Central memory CD8-positive, alpha-beta T cell (primary cell): Measurements from ENCODE around the gene METTL1.

Experiments
- ATAC-seq: fragments of 150-1000 bp; cut with Tn5 transposase; replicated peaks from 2 replicates; pipeline ENCODE4 v1.10.0; 2022; ENCODE audit warnings: mild to moderate bottlenecking, moderate FRiP score, moderate number of reproducible peaks; ENCODE audit not compliant: poor library complexity, severe bottlenecking; ENCODE audit errors: extremely low read depth
- DNase-seq, 2 donors: peaks; one replicate each; pipeline ENCODE4 v3.0.0; 2021; ENCODE audit warnings: low spot score in 2 of 2
- H3K27ac Mint-ChIP-seq: one replicate; pipeline ENCODE4 v1.8.0; 2022; ENCODE audit warnings: low read depth, mild to moderate bottlenecking, moderate library complexity, mixed read lengths
- H3K27me3 Mint-ChIP-seq: one replicate; pipeline ENCODE4 v1.8.0; 2022; ENCODE audit warnings: mixed read lengths
- H3K36me3 Mint-ChIP-seq: one replicate; pipeline ENCODE4 v1.8.0; 2022; ENCODE audit warnings: mild to moderate bottlenecking, moderate library complexity, mixed read lengths; ENCODE audit not compliant: insufficient read depth
- H3K4me1 Mint-ChIP-seq: one replicate; pipeline ENCODE4 v1.8.0; 2022; ENCODE audit warnings: mixed read lengths
- H3K4me3 Mint-ChIP-seq: one replicate; pipeline ENCODE4 v1.8.0; 2022; ENCODE audit warnings: mild to moderate bottlenecking, moderate library complexity, mixed read lengths
- H3K9me3 Mint-ChIP-seq: one replicate; pipeline ENCODE4 v1.8.0; 2022; ENCODE audit warnings: mixed read lengths

The METTL1 gene

DNA sequence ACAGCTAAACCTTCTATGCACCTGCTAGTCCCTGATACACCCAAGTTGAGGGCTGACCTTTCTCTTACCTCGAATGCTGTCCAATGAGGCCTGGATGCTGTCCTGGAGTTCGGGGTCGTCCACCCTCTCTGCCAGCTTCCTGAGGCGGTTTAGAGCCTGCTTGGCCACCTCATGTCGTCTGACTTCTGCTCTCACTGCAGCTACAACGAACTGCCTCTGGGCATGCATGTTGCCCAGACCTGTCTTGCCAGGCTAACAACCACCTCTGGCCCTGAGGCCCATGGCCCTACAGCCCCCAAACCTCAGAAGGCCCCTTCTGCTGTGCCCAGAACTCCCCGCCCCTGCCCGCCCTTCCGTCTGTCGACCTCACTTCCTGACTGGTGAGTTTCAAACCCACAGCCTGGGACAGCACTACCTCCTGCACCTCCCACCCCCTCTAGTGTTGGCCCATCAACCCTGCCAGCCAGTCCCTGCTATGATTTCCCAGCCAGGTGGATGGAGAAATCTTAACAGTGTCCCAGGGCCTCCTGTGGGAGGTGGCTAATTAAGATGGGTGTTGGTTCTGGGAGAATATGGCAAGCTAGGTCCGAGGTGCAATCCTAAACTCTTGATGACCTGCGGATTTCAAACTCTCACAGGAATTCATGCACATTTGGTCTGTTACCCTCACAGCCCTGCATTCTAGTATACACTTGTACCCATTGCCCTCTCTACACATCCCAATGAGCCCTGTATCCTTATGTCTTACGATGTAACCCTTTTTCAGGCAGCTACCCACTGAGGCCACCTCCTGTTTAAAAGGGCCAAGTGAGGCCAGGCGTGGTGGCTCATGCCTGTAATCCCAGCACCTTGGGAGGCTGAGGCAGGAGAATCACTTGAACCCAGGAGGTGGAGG is 29.8 kb downstream of the METTL1 start:
- ATAC-seq = peak; percentile 52
- Mint-ChIP-seq H3K4me3 (peak overlapping the region; percentile 83), H3K27ac (peak overlapping the region; percentile 88), H3K9me3 (no peaks in the 10 kb centered on the region), H3K27me3 (no peaks in the 10 kb centered on the region), H3K4me1 (peaks cover 59% of the 10 kb centered on the region), H3K36me3 (peaks cover 35% of the 10 kb centered on the region)
- DNase-seq = peak; percentile 54 to 64

DNA sequence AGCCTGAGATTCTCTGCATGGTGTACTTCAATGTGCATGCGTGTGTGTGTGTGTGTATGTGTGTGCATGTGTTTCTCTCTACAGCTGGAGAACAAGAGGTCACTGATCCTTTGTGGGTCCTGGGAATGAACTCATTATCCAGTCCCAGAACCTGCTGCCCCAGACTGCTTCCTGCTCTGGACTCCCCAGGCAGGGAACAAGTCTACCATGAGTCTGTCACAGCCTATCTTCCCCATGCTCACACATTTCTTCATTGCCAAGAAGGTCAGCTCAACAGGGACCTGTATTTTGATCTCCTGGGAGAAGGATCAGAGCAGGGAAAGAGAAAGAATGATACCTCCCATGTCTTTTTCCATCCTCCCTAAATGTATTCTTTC is 30.5 kb downstream of the METTL1 start:
- ATAC-seq (no peak), DNase-seq (no peak)
- no peaks in the 10 kb centered on the region for H3K9me3 Mint-ChIP-seq
- H3K27ac Mint-ChIP-seq = peak overlapping the region; percentile 88
- H3K4me1 Mint-ChIP-seq = peaks cover 63% of the 10 kb centered on the region
- H3K4me3 Mint-ChIP-seq = peak overlapping the region; percentile 83
- H3K36me3 Mint-ChIP-seq = peaks cover 32% of the 10 kb centered on the region
- H3K27me3 Mint-ChIP-seq = no peaks in the 10 kb centered on the region

DNA sequence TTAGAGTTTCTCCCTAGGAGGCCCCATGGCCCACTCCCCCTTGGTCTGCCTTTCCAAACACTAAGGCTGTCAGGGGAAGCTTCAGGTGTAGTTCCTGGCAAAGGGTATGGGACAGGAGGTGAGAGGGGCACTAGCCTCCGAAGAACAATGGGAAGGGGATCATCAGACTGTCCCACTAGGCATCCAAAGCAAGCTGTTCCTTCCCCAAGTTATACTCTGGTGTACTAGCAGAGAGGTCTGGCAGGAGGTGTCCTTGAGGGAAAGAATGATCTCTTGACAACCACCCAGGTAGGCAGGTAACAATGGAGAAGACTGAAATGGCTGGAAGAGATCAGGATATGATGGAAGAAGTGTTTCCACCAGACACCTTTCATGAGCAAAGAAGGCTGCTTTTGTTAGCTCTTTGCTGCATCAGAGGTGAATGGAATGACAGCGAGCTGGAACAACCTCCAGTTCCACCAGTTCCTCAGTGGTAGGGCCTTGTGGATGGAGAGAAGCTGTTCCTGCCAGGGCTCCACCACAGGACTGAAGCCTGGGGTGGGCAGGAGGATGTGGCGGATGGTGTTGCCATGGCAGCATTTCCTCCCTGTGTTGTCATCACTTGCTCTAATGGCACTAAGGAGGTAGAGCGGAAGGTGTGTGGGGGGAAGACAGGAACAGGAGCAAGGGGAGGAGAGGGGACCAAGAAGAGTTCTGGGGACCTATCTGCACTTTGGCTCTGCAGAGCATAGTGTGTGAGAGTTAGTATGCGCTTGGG is 31.1 kb downstream of the METTL1 start:
- no peaks in the 10 kb centered on the region for H3K27me3 Mint-ChIP-seq
- H3K36me3 Mint-ChIP-seq = peaks cover 33% of the 10 kb centered on the region
- H3K4me3 Mint-ChIP-seq = peak overlapping the region; percentile 83
- DNase-seq = peak; percentile 60 to 81
- peak; percentile 70 for ATAC-seq
- no peaks in the 10 kb centered on the region for H3K9me3 Mint-ChIP-seq
- H3K4me1 Mint-ChIP-seq = peaks cover 60% of the 10 kb centered on the region
- H3K27ac Mint-ChIP-seq = peak overlapping the region; percentile 88

GRCh38 chr12:57739914-57740538 is 31.9 kb downstream of the METTL1 start:
- peaks cover 32% of the 10 kb centered on the region for H3K36me3 Mint-ChIP-seq
- no peaks in the 10 kb centered on the region for H3K9me3 Mint-ChIP-seq
- no peaks in the 10 kb centered on the region for H3K27me3 Mint-ChIP-seq
- DNase-seq = no peak
- peaks cover 59% of the 10 kb centered on the region for H3K4me1 Mint-ChIP-seq
- H3K4me3 Mint-ChIP-seq = peak overlapping the region; percentile 83
- ATAC-seq = no peak
- H3K27ac Mint-ChIP-seq = peak overlapping the region; percentile 94

DNA sequence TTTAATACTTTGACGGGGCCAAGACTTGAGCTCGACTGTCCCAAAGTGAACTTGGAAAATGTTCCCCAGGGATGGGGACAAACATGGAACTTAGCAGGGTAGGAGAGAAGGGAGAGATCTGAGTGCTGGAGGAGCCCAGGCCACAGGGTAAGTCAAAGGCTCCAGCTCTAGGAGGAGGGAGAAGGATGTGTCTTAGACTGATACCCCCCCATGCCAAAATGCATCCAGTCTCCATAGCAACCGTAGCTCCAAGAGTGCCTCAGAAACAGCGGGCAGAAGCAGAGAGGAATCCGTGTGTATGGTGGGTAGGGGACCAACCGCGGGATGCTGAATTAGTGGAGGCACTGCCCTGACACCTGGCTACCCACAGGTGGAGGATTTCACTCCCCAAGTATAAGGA is 32.5 kb downstream of the METTL1 start:
- no peak for DNase-seq
- H3K36me3 Mint-ChIP-seq = peaks cover 27% of the 10 kb centered on the region
- H3K4me1 Mint-ChIP-seq = peaks cover 59% of the 10 kb centered on the region
- H3K4me3 Mint-ChIP-seq = peak overlapping the region; percentile 83
- no peaks in the 10 kb centered on the region for H3K27me3 Mint-ChIP-seq
- no peak for ATAC-seq
- peak overlapping the region; percentile 94 for H3K27ac Mint-ChIP-seq
- H3K9me3 Mint-ChIP-seq = no peaks in the 10 kb centered on the region

GRCh38 chr12:57738661-57739237 is 33.2 kb downstream of the METTL1 start, which contains the start of gene AGAP2:
TSS of gene AGAP2 (minus strand) at chr12:57738742. CDS start at chr12:57738246, 496 bp downstream.
- H3K36me3 Mint-ChIP-seq = peaks cover 29% of the 10 kb centered on the region
- peaks cover 55% of the 10 kb centered on the region for H3K4me1 Mint-ChIP-seq

GRCh38 chr12:57737467-57738460 is 34.1 kb downstream of the METTL1 start:
- ATAC-seq = no peak
- DNase-seq = no peak
- no peaks in the 10 kb centered on the region for H3K9me3 Mint-ChIP-seq
- H3K4me1 Mint-ChIP-seq = peaks cover 59% of the 10 kb centered on the region
- no peak overlapping the region for H3K27ac Mint-ChIP-seq
- no peak overlapping the region for H3K4me3 Mint-ChIP-seq
- H3K36me3 Mint-ChIP-seq = peaks cover 32% of the 10 kb centered on the region
- no peaks in the 10 kb centered on the region for H3K27me3 Mint-ChIP-seq

More at GRCh38 chr12:57738661-57739237, 33.2 kb downstream of the METTL1 start, which contains the start of gene AGAP2:
- Mint-ChIP-seq H3K9me3 (no peaks in the 10 kb centered on the region), H3K27ac (peak within 1 kb of the TSS; percentile 94), H3K4me3 (peak within 1 kb of the TSS; percentile 83), H3K27me3 (no peaks in the 10 kb centered on the region)
- ATAC-seq (no peak), DNase-seq (no peak)

DNA sequence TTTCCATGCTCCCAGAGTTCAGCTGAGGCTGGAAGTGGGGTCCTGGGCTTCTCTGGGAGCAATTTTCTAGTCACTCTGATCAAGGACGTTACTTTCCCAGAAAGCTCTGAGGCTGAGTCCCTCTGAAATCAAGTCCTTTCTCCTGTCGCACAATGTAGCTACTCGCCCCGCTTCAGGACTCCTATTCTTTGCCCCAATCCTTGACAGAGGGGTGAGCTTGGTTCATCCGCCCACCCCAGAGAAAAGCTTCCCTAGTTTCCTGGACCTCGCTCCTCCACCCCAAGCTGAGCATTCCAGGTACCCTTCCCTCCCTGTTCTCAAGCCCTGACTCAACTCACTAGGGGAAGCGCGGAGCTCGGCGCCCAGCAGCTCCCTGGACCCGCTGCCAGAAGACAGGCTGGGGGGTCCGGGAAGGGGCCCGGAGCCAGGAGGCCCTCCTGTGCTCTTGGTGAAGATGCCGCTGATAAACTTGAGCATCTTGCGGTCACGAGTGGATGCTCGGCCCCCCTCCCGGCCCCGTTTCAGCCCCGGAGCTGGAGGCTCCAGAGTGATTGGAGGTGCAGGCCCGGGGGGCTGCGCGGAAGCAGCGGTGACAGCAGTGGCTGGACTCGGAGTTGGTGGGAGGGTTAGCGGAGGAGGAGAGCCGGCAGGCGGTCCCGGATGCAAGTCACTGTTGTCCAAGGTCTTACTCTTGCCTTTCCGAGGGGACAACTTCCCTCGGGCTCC is 35.0 kb downstream of the METTL1 start:
- Mint-ChIP-seq H3K36me3 (peaks cover 38% of the 10 kb centered on the region), H3K4me3 (peak overlapping the region; percentile 13), H3K4me1 (peaks cover 56% of the 10 kb centered on the region), H3K9me3 (no peaks in the 10 kb centered on the region), H3K27me3 (no peaks in the 10 kb centered on the region), H3K27ac (peak overlapping the region; percentile 84)
- DNase-seq (no peak), ATAC-seq (no peak)

- DNase-seq (no peak), ATAC-seq (no peak)
- Mint-ChIP-seq H3K9me3 (no peaks in the 10 kb centered on the region), H3K27me3 (no peaks in the 10 kb centered on the region), H3K4me3 (peak overlapping the region; percentile 13), H3K36me3 (peaks cover 41% of the 10 kb centered on the region), H3K4me1 (peaks cover 49% of the 10 kb centered on the region), H3K27ac (peak overlapping the region; percentile 84)
These were observed 35.8 kb downstream of the METTL1 start for GRCh38 chr12:57735952-57736740.

GRCh38 chr12:57735198-57735855 is 36.6 kb downstream of the METTL1 start:
- H3K4me1 Mint-ChIP-seq = peaks cover 40% of the 10 kb centered on the region
- peak overlapping the region; percentile 42 for H3K27ac Mint-ChIP-seq
- peaks cover 40% of the 10 kb centered on the region for H3K36me3 Mint-ChIP-seq
- no peak overlapping the region for H3K4me3 Mint-ChIP-seq
- H3K27me3 Mint-ChIP-seq = no peaks in the 10 kb centered on the region
- no peak for DNase-seq
- no peak for ATAC-seq
- H3K9me3 Mint-ChIP-seq = no peaks in the 10 kb centered on the region
